ENCODE data around the gene DENND1A. TPM values are rescaled to one million over a fixed set of nuclear protein-coding genes. Genes with fewer than 3 reads are reported as not detected.

Gene DENND1A
- total RNA-seq, 2 experiments from 2014 or later = 12.2 to 14.5 TPM

DNA sequence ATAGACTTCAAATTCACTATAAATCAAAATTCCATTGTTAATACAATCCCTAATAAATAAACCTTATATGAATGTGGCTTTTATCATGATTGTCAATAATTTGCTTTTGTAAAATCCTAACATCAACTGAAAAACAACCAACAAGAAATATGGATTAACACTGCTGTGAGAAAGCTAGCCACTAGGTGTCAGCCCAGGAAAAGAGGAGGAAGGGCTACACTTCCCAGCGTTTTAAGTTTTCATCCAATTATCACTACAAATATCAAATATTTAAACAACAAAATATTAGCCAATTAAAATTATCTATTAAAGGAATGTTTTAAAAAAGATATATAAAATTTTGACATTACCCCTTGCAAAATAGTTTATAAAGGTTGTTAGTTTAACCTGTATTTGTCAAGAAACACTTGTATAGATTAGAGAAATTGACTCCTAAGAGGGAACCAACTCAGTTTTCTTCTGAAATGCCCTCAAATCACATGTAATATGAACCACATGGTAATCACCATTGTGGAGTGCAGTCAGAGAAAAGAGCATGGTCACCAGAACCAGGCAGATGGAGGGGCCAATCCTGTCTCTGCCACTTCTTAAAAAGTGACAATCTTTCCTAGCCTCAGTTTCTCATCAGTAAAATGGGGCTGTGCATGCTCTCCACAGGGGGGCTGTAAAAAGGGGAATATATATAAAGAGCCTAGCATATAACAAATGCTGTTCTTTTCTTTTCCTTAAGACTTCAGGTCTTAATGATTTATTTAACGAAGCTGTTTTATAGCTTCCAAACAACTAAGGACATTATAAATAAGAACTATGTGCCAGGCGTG lies 385.7 kb downstream of the DENND1A start:
- CTCF ChIA-PET = interaction anchor here (1.0 to 5.6 kb wide), 4 partner anchors 10 to 496 kb away, joined by 3 to 56 read pairs (median 5); no protein-coding TSS in a partner anchor
- DNase-seq (no peak), ATAC-seq (no peak)
- no peak overlapping the region for H3K4me3 Mint-ChIP-seq
- no peaks in the 10 kb centered on the region for H3K36me3 Mint-ChIP-seq
- no peaks in the 10 kb centered on the region for H3K27me3 Mint-ChIP-seq
- H3K4me1 Mint-ChIP-seq = no peaks in the 10 kb centered on the region
- no peak overlapping the region for H3K27ac Mint-ChIP-seq
- H3K9me3 Mint-ChIP-seq (ENCODE audit: low read depth) = no peaks in the 10 kb centered on the region

DNA sequence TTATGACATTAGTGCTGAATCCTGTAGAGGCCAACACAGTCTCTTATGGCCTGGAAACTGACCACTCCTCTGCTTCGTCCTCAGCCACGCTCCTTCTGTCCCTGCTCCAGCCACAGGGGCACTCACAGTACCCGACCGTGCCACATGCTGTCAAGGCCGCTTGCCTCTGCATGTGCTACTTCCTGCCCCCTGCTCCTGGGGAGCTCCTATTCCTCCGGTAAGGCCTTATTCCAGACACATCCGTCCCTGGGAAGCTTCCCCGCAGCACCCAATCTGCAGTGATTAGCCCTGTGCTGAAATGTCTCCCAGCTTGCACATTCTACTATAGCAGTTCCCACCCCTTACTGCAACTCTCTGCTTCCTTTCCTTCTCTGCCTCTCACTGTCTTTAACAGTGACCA lies 386.4 kb downstream of the DENND1A start:
- no peak overlapping the region for H3K27ac Mint-ChIP-seq
- no peak overlapping the region for H3K4me3 Mint-ChIP-seq
- ATAC-seq (no peak), DNase-seq (no peak)
- no peaks in the 10 kb centered on the region for H3K4me1 Mint-ChIP-seq
- no peaks in the 10 kb centered on the region for H3K27me3 Mint-ChIP-seq
- CTCF ChIA-PET = interaction anchor here (1.0 to 5.6 kb wide), 4 partner anchors 9 to 497 kb away, joined by 3 to 56 read pairs (median 5); no protein-coding TSS in a partner anchor
- no peaks in the 10 kb centered on the region for H3K36me3 Mint-ChIP-seq
- no peaks in the 10 kb centered on the region for H3K9me3 Mint-ChIP-seq (ENCODE audit: low read depth)

GRCh38 chr9:123542435-123543225 lies 387.3 kb downstream of the DENND1A start:
- no peaks in the 10 kb centered on the region for H3K36me3 Mint-ChIP-seq
- no peaks in the 10 kb centered on the region for H3K4me1 Mint-ChIP-seq
- no peaks in the 10 kb centered on the region for H3K9me3 Mint-ChIP-seq (ENCODE audit: low read depth)
- H3K27ac Mint-ChIP-seq = no peak overlapping the region
- H3K27me3 Mint-ChIP-seq = peaks cover 2% of the 10 kb centered on the region
- ATAC-seq (no peak), DNase-seq (no peak)
- CTCF ChIA-PET = interaction anchor here (0.9 to 5.6 kb wide), 4 partner anchors 10 to 498 kb away, joined by 3 to 56 read pairs (median 4); no protein-coding TSS in a partner anchor
- no peak overlapping the region for H3K4me3 Mint-ChIP-seq

DNA sequence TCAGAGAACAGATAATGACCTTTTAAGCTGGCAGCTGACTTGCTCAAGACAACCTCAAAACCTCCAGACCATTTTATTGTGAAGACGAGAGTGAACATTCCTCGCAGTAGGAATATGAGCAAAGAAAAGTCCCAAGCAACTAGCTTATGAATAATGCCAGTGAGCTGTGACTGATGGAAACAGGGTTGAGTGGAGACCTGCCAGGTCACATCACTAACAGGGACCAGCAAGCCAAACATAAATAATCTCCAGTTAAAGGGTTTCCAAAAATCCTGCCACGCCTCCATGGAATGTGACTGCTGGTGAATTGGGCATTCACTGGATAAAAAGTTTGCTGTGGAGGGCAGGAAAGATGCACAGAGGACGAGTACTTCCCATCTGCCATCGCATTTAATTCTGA lies 388.5 kb downstream of the DENND1A start:
- no peaks in the 10 kb centered on the region for H3K36me3 Mint-ChIP-seq
- H3K27me3 Mint-ChIP-seq = peaks cover 3% of the 10 kb centered on the region
- H3K4me1 Mint-ChIP-seq = peaks cover 6% of the 10 kb centered on the region
- DNase-seq = no peak
- no peak for ATAC-seq
- H3K27ac Mint-ChIP-seq = no peak overlapping the region
- CTCF ChIA-PET = interaction anchor here (0.9 to 5.6 kb wide), 3 partner anchors 9 to 499 kb away, joined by 3 to 56 read pairs (median 3); no protein-coding TSS in a partner anchor
- no peaks in the 10 kb centered on the region for H3K9me3 Mint-ChIP-seq (ENCODE audit: low read depth)
- H3K4me3 Mint-ChIP-seq = no peak overlapping the region

DNA sequence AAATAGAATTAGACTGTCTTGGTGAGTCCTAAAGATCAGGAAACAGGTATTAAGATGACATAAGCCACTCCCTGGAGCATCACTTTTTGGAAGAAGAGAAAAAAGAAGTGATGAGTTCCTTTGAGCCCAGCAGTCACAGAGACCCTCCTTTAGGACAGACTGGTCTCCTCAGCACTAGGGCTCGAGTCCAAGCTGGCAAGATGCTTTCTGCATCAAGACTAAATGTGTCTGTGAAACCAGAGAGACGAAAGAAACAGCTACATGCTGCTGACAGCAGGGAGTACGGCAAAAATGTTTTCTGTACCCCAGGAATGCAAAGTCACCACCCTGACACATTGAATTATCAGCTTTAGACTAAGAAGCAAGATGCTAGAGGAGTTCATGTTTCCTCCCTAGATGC lies 389.5 kb downstream of the DENND1A start:
- ATAC-seq = no peak
- Mint-ChIP-seq H3K27me3 (peaks cover 3% of the 10 kb centered on the region), H3K9me3 (ENCODE audit: low read depth) (no peaks in the 10 kb centered on the region), H3K4me3 (no peak overlapping the region), H3K27ac (no peak overlapping the region), H3K36me3 (no peaks in the 10 kb centered on the region), H3K4me1 (peaks cover 13% of the 10 kb centered on the region)
- CTCF ChIA-PET = interaction anchor here (5.6 kb wide), 1 partner anchor 500 kb away, joined by 56 read pairs; no protein-coding TSS in a partner anchor
- DNase-seq = no peak

GRCh38 chr9:123537809-123538208 lies 392.1 kb downstream of the DENND1A start:
- H3K9me3 Mint-ChIP-seq (ENCODE audit: low read depth) = peaks cover 2% of the 10 kb centered on the region
- ATAC-seq (no peak), DNase-seq (no peak)
- peaks cover 3% of the 10 kb centered on the region for H3K27me3 Mint-ChIP-seq
- peaks cover 1% of the 10 kb centered on the region for H3K36me3 Mint-ChIP-seq
- no peak overlapping the region for H3K27ac Mint-ChIP-seq
- H3K4me3 Mint-ChIP-seq = no peak overlapping the region
- CTCF ChIA-PET = no interaction called here
- peaks cover 13% of the 10 kb centered on the region for H3K4me1 Mint-ChIP-seq

DNA sequence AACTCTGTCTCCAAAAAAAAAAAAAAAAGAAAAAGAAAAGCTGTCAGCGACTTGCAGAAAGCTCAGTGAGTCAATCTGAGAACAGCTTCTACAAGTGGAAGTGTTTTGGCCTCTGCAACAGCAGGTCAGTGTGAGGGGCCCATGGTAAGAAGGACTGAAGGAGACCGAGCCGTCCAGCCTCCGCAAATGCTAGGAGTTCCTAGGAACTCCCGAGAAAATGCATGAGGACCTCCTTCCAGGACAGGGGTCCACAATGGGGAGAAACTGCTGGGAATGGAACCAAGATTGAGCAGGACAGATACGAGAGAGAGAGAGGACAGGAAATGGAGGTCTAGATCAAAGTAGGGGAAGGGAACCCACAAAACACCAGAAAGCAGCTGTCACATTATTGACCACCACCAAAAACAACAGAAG lies 393.5 kb downstream of the DENND1A start:
- Mint-ChIP-seq H3K36me3 (peaks cover 3% of the 10 kb centered on the region), H3K4me1 (peaks cover 13% of the 10 kb centered on the region)

DNA sequence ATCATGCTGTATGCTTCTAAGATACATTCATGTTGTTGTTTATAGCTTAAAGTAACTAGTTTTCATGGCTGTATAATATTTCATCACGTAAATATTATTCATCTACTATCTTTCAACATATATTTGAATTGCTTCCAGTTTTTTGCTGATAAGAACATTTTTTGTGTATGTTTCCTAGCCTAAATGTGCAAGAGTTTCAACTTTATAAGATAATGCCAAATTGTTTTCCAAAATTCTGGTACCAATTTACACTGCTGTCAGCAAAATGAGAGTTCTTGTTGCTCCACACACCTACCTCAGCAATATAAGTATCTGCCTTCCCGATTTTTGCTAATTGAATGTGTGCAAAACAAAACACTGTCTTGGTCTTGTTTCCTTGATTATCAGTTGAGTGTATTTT lies 395.6 kb downstream of the DENND1A start:
- no peak for DNase-seq
- CTCF ChIA-PET = interaction anchor here (1.2 kb wide), 1 partner anchor 9 kb away, joined by 5 read pairs; no protein-coding TSS in a partner anchor

More for the DNA sequence above, 393.5 kb downstream of the DENND1A start:
- Mint-ChIP-seq H3K4me3 (peak overlapping the region; percentile 11), H3K27me3 (peaks cover 3% of the 10 kb centered on the region), H3K9me3 (ENCODE audit: low read depth) (peaks cover 2% of the 10 kb centered on the region), H3K27ac (no peak overlapping the region)
- no peak for DNase-seq
- CTCF ChIA-PET = interaction anchor here (0.9 to 1.7 kb wide), 2 partner anchors 135 to 505 kb away, joined by 3 to 5 read pairs; no protein-coding TSS in a partner anchor
- ATAC-seq = peak; percentile 53

DNA sequence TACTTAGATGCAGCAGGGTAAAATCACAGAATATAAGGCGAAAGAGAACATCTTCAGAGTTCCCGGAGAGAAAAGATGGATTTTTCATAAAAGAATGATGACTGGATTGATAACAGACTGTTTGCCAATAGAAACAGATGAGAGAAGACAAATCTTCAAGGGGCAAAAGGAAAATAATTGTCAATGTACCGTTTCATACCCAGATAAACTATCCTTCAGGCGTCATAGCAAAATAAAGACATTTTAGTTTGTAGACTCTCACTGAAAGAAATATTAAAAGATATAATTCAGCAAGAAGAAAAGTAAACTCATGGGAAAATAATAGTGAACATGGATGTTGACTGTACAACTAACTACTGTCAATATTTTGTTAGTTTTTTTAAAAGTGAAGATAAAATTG lies 399.7 kb downstream of the DENND1A start:
- Mint-ChIP-seq H3K27me3 (no peaks in the 10 kb centered on the region), H3K27ac (no peak overlapping the region), H3K4me3 (no peak overlapping the region), H3K36me3 (peaks cover 6% of the 10 kb centered on the region), H3K4me1 (no peaks in the 10 kb centered on the region), H3K9me3 (ENCODE audit: low read depth) (peaks cover 7% of the 10 kb centered on the region)
- ATAC-seq (no peak), DNase-seq (no peak)
- CTCF ChIA-PET = no interaction called here

More for the DNA sequence above, 395.6 kb downstream of the DENND1A start:
- H3K27me3 Mint-ChIP-seq = peaks cover 3% of the 10 kb centered on the region
- ATAC-seq = no peak
- no peak overlapping the region for H3K4me3 Mint-ChIP-seq
- peaks cover 6% of the 10 kb centered on the region for H3K36me3 Mint-ChIP-seq
- H3K27ac Mint-ChIP-seq = no peak overlapping the region
- H3K4me1 Mint-ChIP-seq = peaks cover 13% of the 10 kb centered on the region
- H3K9me3 Mint-ChIP-seq (ENCODE audit: low read depth) = peaks cover 7% of the 10 kb centered on the region

GRCh38 chr9:123528501-123528900 lies 401.4 kb downstream of the DENND1A start:
- H3K27ac Mint-ChIP-seq = no peak overlapping the region
- no peaks in the 10 kb centered on the region for H3K4me1 Mint-ChIP-seq
- CTCF ChIA-PET = no interaction called here
- peaks cover 5% of the 10 kb centered on the region for H3K36me3 Mint-ChIP-seq
- no peaks in the 10 kb centered on the region for H3K27me3 Mint-ChIP-seq
- DNase-seq (no peak), ATAC-seq (no peak)
- H3K9me3 Mint-ChIP-seq (ENCODE audit: low read depth) = peaks cover 5% of the 10 kb centered on the region
- H3K4me3 Mint-ChIP-seq = no peak overlapping the region

DNA sequence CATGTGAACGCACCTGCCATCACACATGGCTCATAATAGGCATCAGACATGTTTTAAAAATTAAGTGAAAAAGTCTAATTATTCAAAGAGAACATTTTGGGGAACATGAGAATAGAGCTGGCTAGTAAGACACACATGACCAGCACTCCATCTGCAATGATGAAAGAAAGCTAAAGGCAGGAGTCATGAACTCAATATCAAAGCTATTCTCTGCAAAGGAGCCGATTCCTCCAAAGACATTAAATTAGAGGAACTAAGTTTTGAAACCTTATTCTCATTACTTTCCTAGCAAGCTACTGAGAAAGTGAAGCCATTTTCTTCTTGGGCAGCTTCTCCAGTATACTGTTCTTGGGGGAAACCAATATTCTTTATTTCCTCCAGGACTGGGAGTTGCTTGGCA lies 401.9 kb downstream of the DENND1A start:
- ATAC-seq (no peak), DNase-seq (no peak)
- no peak overlapping the region for H3K4me3 Mint-ChIP-seq
- peaks cover 5% of the 10 kb centered on the region for H3K36me3 Mint-ChIP-seq
- no peak overlapping the region for H3K27ac Mint-ChIP-seq
- CTCF ChIA-PET = no interaction called here
- peaks cover 5% of the 10 kb centered on the region for H3K9me3 Mint-ChIP-seq (ENCODE audit: low read depth)
- no peaks in the 10 kb centered on the region for H3K27me3 Mint-ChIP-seq
- H3K4me1 Mint-ChIP-seq = no peaks in the 10 kb centered on the region

DNA sequence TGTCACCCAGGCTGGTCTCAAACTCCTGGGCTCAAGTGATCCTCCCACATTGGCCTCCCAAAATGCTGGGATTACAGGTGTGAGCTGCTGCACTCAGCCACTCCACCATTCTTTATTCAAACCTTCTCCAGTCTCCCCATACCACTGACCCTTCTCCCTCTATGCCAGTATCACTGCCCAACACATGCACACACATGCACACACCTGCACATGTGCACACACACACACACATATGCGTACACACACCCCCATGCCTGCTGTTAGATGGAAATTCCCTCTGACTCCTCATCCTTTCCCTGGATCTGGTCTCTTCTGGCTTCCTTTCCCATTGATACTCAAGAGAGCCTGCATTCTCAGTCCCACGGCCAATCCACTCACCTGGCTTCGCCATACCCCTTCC lies 404.0 kb downstream of the DENND1A start:
- H3K27ac Mint-ChIP-seq = no peak overlapping the region
- no peak for DNase-seq
- CTCF ChIA-PET = no interaction called here
- ATAC-seq = no peak
- no peak overlapping the region for H3K4me3 Mint-ChIP-seq
- no peaks in the 10 kb centered on the region for H3K4me1 Mint-ChIP-seq
- H3K36me3 Mint-ChIP-seq = peaks cover 1% of the 10 kb centered on the region
- H3K27me3 Mint-ChIP-seq = no peaks in the 10 kb centered on the region
- peaks cover 5% of the 10 kb centered on the region for H3K9me3 Mint-ChIP-seq (ENCODE audit: low read depth)

GRCh38 chr9:123525424-123525823 lies 404.5 kb downstream of the DENND1A start:
- no peaks in the 10 kb centered on the region for H3K27me3 Mint-ChIP-seq
- H3K4me1 Mint-ChIP-seq = no peaks in the 10 kb centered on the region
- DNase-seq (no peak), ATAC-seq (no peak)
- peaks cover 5% of the 10 kb centered on the region for H3K9me3 Mint-ChIP-seq (ENCODE audit: low read depth)
- H3K27ac Mint-ChIP-seq = no peak overlapping the region
- CTCF ChIA-PET = no interaction called here
- H3K36me3 Mint-ChIP-seq = peaks cover 1% of the 10 kb centered on the region
- no peak overlapping the region for H3K4me3 Mint-ChIP-seq
